Liver (tissue), 9 donors: Measurements from ENCODE around the gene CACNB4. TPM values are rescaled to one million over a fixed set of nuclear protein-coding genes. Genes with fewer than 3 reads are reported as not detected.

ENCODE experiments used
- DNase-seq: peaks from one replicate; pipeline ENCODE4 v3.0.0-alpha.2; 2017; ENCODE audit warnings: low spot score
- H3K27ac ChIP-seq, 2 donors: one replicate each; pipeline ENCODE4 v1.7.0; 2013; ENCODE audit warnings: inconsistent platforms in 2 of 2, low read length in 2 of 2, control low read depth in 1 of 2, low read depth in 1 of 2, mild to moderate bottlenecking in 1 of 2
- H3K27me3 ChIP-seq, 4 donors: one replicate each; pipeline versions ENCODE4 v1.6.1 to v1.7.0; 2013; ENCODE audit warnings: low read length in 3 of 4, inconsistent platforms in 1 of 4, mild to moderate bottlenecking in 1 of 4, moderate library complexity in 1 of 4; ENCODE audit not compliant: control insufficient read depth in 4 of 4, insufficient read depth in 4 of 4
- H3K36me3 ChIP-seq, 4 donors: one replicate each; pipeline versions ENCODE4 v1.6.1 to v1.7.0; 2013; ENCODE audit warnings: low read length in 3 of 4, mild to moderate bottlenecking in 3 of 4, low read depth in 1 of 4, moderate library complexity in 1 of 4; ENCODE audit not compliant: control insufficient read depth in 4 of 4, insufficient read depth in 3 of 4
- H3K4me1 ChIP-seq, 4 donors: one replicate each; pipeline versions ENCODE4 v1.6.1 to v1.7.0; 2013; ENCODE audit warnings: low read length in 3 of 4, mild to moderate bottlenecking in 3 of 4, moderate library complexity in 1 of 4; ENCODE audit not compliant: control insufficient read depth in 4 of 4, insufficient read depth in 4 of 4
- H3K4me3 ChIP-seq, 3 donors: one replicate each; pipeline versions ENCODE4 v1.6.1 to v1.7.0; 2013; ENCODE audit warnings: low read length in 3 of 3, control low read depth in 1 of 3, low read depth in 1 of 3, mild to moderate bottlenecking in 1 of 3
- H3K9ac ChIP-seq, 2 donors: one replicate each; pipeline ENCODE4 v1.7.0; 2013; ENCODE audit warnings: low read length in 2 of 2, mild to moderate bottlenecking in 2 of 2, moderate library complexity in 2 of 2, control low read depth in 1 of 2, low read depth in 1 of 2
- H3K9me3 ChIP-seq, 4 donors: one replicate each; pipeline versions ENCODE4 v1.6.1 to v1.7.0; 2013; ENCODE audit warnings: low read length in 3 of 4; ENCODE audit not compliant: control insufficient read depth in 4 of 4
- ATF3 ChIP-seq: IDR thresholded peaks from 2 replicates; pipeline ENCODE4 v1.6.1; 2016; ENCODE audit warnings: antibody characterized with exemption
- CTCF ChIP-seq: fragments of 150-350 bp; IDR thresholded peaks from 2 replicates; pipeline ENCODE4 v1.5.1; 2017; ENCODE audit warnings: improper control_type of control experiment, low read depth, low read length; ENCODE audit not compliant: missing input control
- EGR1 ChIP-seq, 2 donors: IDR thresholded peaks; 2 replicates each; pipeline ENCODE4 v1.6.1; 2016 to 2018; ENCODE audit warnings: antibody characterized with exemption in 2 of 2, low read depth in 2 of 2
- GABPA ChIP-seq, 2 donors: IDR thresholded peaks in 1 of 2; conservative IDR thresholded peaks in 1 of 2; 2 replicates each; pipeline ENCODE4 v1.6.1; 2016; ENCODE audit warnings: antibody characterized with exemption in 2 of 2, mild to moderate bottlenecking in 1 of 2, moderate library complexity in 1 of 2
- HNF4G ChIP-seq: IDR thresholded peaks from 2 replicates; pipeline ENCODE4 v1.6.1; 2016; ENCODE audit warnings: antibody characterized with exemption
- JUND ChIP-seq, 2 donors: IDR thresholded peaks; 2 replicates each; pipeline ENCODE4 v1.6.1; 2016; ENCODE audit warnings: antibody characterized with exemption in 2 of 2
- RAD21 ChIP-seq, 2 donors: IDR thresholded peaks; 2 replicates each; pipeline ENCODE4 v1.6.1; 2016; ENCODE audit warnings: antibody characterized with exemption in 2 of 2, mild to moderate bottlenecking in 2 of 2
- RXRA ChIP-seq, 2 donors: IDR thresholded peaks; 2 replicates each; pipeline ENCODE4 v1.6.1; 2017 to 2018; ENCODE audit warnings: antibody characterized with exemption in 2 of 2, mild to moderate bottlenecking in 1 of 2
- SP1 ChIP-seq: IDR thresholded peaks from 2 replicates; pipeline ENCODE4 v1.6.1; 2018; ENCODE audit warnings: antibody characterized with exemption, mild to moderate bottlenecking
- TAF1 ChIP-seq: conservative IDR thresholded peaks from 2 replicates; pipeline ENCODE4 v1.6.1; 2016; ENCODE audit warnings: antibody characterized with exemption, mild to moderate bottlenecking
- YY1 ChIP-seq: IDR thresholded peaks from 2 replicates; pipeline ENCODE4 v1.6.1; 2016; ENCODE audit warnings: antibody characterized with exemption, mild to moderate bottlenecking
- WGBS: extraction: QIAGEN DNeasy Blood & Tissue Kit; methylation state at CpG from one replicate; pipeline ENCODE4 v1.1.7; 2013; 5-methylcytosine and 5-hydroxymethylcytosine counted together
- polyA plus RNA-seq, 2 donors: library from polyadenylated mRNA; stranded (reverse) in 1 of 2; unstranded in 1 of 2; fragments of 200-250 nt in 1 of 2; fragments of >200 nt in 1 of 2; fragmentation: Nextera tagmentation in 1 of 2; extraction: Ambion mirVana in 1 of 2; gene quantifications; one replicate each; pipeline versions ENCODE4 v1.2.1 to v1.2.3, GENCODE V29; 2013 to 2015
- total RNA-seq, 2 donors: library from RNA; depleted of rRNA; stranded (reverse); fragments of >200 nt; gene quantifications; one replicate each; pipeline ENCODE4 v1.2.3, GENCODE V29; 2014
- TF ChIP-seq, protein P1 (sequence below): IDR thresholded peaks from 2 replicates; pipeline ENCODE4 v1.6.1; 2016; ENCODE audit warnings: antibody characterized with exemption
- TF ChIP-seq, protein P2 (sequence below): IDR thresholded peaks from 2 replicates; pipeline ENCODE4 v1.6.1; 2016; ENCODE audit warnings: antibody characterized with exemption
- TF ChIP-seq, protein P3 (sequence below): IDR thresholded peaks from 2 replicates; pipeline ENCODE4 v1.6.1; 2016; ENCODE audit warnings: antibody characterized with exemption, mild to moderate bottlenecking
- donor health status: healthy.
- donor health status: healthy.
- donor health status: healthy.
- donor health status: healthy.
- donor health status: healthy.

The CACNB4 gene
- total and polyA plus RNA-seq, 4 donors = 0.02 to 0.50 (median 0.21) TPM

- no peak for DNase-seq
- Histone ChIP-seq H3K9ac (no peak overlapping the region), H3K27ac (no peak overlapping the region), H3K36me3 (no peaks in the 10 kb centered on the region), H3K9me3 (no peaks in the 10 kb centered on the region), H3K27me3 (no peaks in the 10 kb centered on the region), H3K4me3 (no peak overlapping the region), H3K4me1 (no peaks in the 10 kb centered on the region)
- TF ChIP-seq RXRA (IDR thresholded peaks at IDR 0.05) (no peak), TAF1 (no peak), CTCF (no peak), YY1 (no peak)
- WGBS = 67% methylated on average over 6 of the region's 6 CpGs
Observed at GRCh38 chr2:152047824-152048471, 50.9 kb downstream of the CACNB4 start.

- 69% methylated on average over 4 of the region's 4 CpGs for WGBS
- Histone ChIP-seq H3K4me3 (no peak overlapping the region), H3K36me3 (no peaks in the 10 kb centered on the region), H3K4me1 (no peaks in the 10 kb centered on the region), H3K9me3 (no peaks in the 10 kb centered on the region), H3K27me3 (no peaks in the 10 kb centered on the region), H3K9ac (no peak overlapping the region), H3K27ac (no peak overlapping the region)
- TF ChIP-seq ATF3 (no peak), CTCF (no peak), EGR1 (IDR thresholded peaks at IDR 0.05; ENCODE audit: low read depth in 2 of 2) (no peak), GABPA (IDR thresholded peaks at IDR 0.05 in 1 of 2, conservative IDR thresholded peaks at IDR 0.05 in 1 of 2) (no peak), RXRA (IDR thresholded peaks at IDR 0.05) (no peak), RAD21 (IDR thresholded peaks at IDR 0.05) (no peak), JUND (IDR thresholded peaks at IDR 0.05) (no peak), SP1 (no peak), TAF1 (no peak), HNF4G (no peak)
- TF ChIP-seq, protein P1, sequence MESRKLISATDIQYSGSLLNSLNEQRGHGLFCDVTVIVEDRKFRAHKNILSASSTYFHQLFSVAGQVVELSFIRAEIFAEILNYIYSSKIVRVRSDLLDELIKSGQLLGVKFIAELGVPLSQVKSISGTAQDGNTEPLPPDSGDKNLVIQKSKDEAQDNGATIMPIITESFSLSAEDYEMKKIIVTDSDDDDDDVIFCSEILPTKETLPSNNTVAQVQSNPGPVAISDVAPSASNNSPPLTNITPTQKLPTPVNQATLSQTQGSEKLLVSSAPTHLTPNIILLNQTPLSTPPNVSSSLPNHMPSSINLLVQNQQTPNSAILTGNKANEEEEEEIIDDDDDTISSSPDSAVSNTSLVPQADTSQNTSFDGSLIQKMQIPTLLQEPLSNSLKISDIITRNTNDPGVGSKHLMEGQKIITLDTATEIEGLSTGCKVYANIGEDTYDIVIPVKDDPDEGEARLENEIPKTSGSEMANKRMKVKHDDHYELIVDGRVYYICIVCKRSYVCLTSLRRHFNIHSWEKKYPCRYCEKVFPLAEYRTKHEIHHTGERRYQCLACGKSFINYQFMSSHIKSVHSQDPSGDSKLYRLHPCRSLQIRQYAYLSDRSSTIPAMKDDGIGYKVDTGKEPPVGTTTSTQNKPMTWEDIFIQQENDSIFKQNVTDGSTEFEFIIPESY = no peak
- TF ChIP-seq, protein P2, sequence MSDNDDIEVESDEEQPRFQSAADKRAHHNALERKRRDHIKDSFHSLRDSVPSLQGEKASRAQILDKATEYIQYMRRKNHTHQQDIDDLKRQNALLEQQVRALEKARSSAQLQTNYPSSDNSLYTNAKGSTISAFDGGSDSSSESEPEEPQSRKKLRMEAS = no peak
- TF ChIP-seq, protein P3, sequence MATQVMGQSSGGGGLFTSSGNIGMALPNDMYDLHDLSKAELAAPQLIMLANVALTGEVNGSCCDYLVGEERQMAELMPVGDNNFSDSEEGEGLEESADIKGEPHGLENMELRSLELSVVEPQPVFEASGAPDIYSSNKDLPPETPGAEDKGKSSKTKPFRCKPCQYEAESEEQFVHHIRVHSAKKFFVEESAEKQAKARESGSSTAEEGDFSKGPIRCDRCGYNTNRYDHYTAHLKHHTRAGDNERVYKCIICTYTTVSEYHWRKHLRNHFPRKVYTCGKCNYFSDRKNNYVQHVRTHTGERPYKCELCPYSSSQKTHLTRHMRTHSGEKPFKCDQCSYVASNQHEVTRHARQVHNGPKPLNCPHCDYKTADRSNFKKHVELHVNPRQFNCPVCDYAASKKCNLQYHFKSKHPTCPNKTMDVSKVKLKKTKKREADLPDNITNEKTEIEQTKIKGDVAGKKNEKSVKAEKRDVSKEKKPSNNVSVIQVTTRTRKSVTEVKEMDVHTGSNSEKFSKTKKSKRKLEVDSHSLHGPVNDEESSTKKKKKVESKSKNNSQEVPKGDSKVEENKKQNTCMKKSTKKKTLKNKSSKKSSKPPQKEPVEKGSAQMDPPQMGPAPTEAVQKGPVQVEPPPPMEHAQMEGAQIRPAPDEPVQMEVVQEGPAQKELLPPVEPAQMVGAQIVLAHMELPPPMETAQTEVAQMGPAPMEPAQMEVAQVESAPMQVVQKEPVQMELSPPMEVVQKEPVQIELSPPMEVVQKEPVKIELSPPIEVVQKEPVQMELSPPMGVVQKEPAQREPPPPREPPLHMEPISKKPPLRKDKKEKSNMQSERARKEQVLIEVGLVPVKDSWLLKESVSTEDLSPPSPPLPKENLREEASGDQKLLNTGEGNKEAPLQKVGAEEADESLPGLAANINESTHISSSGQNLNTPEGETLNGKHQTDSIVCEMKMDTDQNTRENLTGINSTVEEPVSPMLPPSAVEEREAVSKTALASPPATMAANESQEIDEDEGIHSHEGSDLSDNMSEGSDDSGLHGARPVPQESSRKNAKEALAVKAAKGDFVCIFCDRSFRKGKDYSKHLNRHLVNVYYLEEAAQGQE = no peak
- no peak for DNase-seq
Observed at GRCh38 chr2:152046940-152047339, 51.9 kb downstream of the CACNB4 start.
